HepG2 (cell line): ENCODE results near the gene SPON1. TPM values are rescaled to one million over a fixed set of nuclear protein-coding genes. Genes with fewer than 3 reads are reported as not detected.

Source experiments
- ATAC-seq: fragments of 200-7000 bp; cut with Tn5 transposase; 3 replicates; pipeline ENCODE4 v1.9.1; 2020; ENCODE audit warnings: mild to moderate bottlenecking, moderate library complexity
- BruUV-seq: library from RNA; stranded (reverse); fragments of 400-500 nt; replicated peaks from 2 replicates; lab custom pipeline; 2021; lab: Mats Ljungman, UMichigan
- CTCF ChIA-PET: fragments of 300-600 bp; formaldehyde crosslinking; extraction: SDS; loops from one replicate; lab custom pipeline; 2021; ENCODE audit warnings: low total read pairs, inconsistent platforms, low intra/inter-chr PET ratio; lab: Yijun Ruan, JAX
- POLR2A ChIA-PET: fragments of 350-600 bp; sonication (Branson Sonifier 250); formaldehyde crosslinking; loops from one replicate; lab custom pipeline; 2020; ENCODE audit warnings: antibody characterized with exemption, inconsistent platforms; lab: Yijun Ruan, JAX
- DNase-seq: peaks from one replicate; pipeline ENCODE4 v3.0.0-alpha.2; 2015; ENCODE audit warnings: low spot score
- FAIRE-seq: peaks from 3 replicates; lab custom pipeline; 2011; peaks lifted over from hg19 to GRCh38; lab: Jason Lieb, UNC
- H2AFZ ChIP-seq: one replicate; pipeline ENCODE4 v1.6.1; 2011; ENCODE audit warnings: low read length, inconsistent platforms
- H3K27ac ChIP-seq: fragments of 300-600 bp; 3 replicates; pipeline ENCODE4 v1.8.0; 2011; ENCODE audit warnings: mixed run types, mild to moderate bottlenecking, mixed read lengths, low read length, inconsistent platforms; ENCODE audit not compliant: insufficient read depth; ENCODE audit errors: extremely low read length
- H3K27me3 ChIP-seq, 2 experiments: fragments of 200-600 bp in 1 of 2; 2 replicates in 1 of 2; 3 replicates in 1 of 2; pipeline versions ENCODE4 v1.6.0 to v1.8.0; 2011; ENCODE audit warnings: low read length in 2 of 2, mild to moderate bottlenecking in 2 of 2, moderate library complexity in 2 of 2, inconsistent platforms in 1 of 2; ENCODE audit not compliant: insufficient read depth in 2 of 2, control insufficient read depth in 1 of 2
- H3K36me3 ChIP-seq, 2 experiments: fragments of 200-600 bp in 1 of 2; replicated peaks in 1 of 2; 2 replicates in 1 of 2; 3 replicates in 1 of 2; pipeline versions ENCODE4 v1.5.1 to v1.8.0; 2011; ENCODE audit warnings: low read length in 2 of 2, inconsistent platforms in 1 of 2; ENCODE audit not compliant: insufficient read depth in 2 of 2, control insufficient read depth in 1 of 2
- H3K4me1 ChIP-seq: 2 replicates; pipeline ENCODE4 v1.5.1; 2012; ENCODE audit warnings: low read length, inconsistent platforms; ENCODE audit not compliant: insufficient read depth
- H3K4me2 ChIP-seq: 2 replicates; pipeline ENCODE4 v1.6.0; 2011; ENCODE audit warnings: low read depth, low read length, inconsistent platforms
- H3K4me3 ChIP-seq, 3 experiments: fragments of 200-600 bp in 1 of 3; sonication (generic), shearing (Covaris generic) in 1 of 3; replicated peaks in 1 of 3; 2 replicates each; pipeline ENCODE4 v1.5.1; 2011 to 2016; ENCODE audit warnings: low read length in 3 of 3, inconsistent platforms in 2 of 3, low read depth in 2 of 3, mild to moderate bottlenecking in 2 of 3, control low read depth in 1 of 3, mixed read lengths in 1 of 3; ENCODE audit not compliant: insufficient read depth in 1 of 3
- H3K79me2 ChIP-seq: one replicate; pipeline ENCODE4 v1.6.1; 2011; ENCODE audit warnings: low read length, inconsistent platforms; ENCODE audit not compliant: insufficient read depth
- H3K9ac ChIP-seq: 2 replicates; pipeline ENCODE4 v1.6.0; 2011; ENCODE audit warnings: mild to moderate bottlenecking, low read depth, low read length, inconsistent platforms; ENCODE audit not compliant: insufficient read depth
- H3K9me3 ChIP-seq: 2 replicates; pipeline ENCODE4 v1.5.1; 2012; ENCODE audit warnings: mild to moderate bottlenecking, low read length
- H4K20me1 ChIP-seq: 2 replicates; pipeline ENCODE4 v1.6.0; 2011; ENCODE audit warnings: inconsistent platforms, mild to moderate bottlenecking, low read length, moderate library complexity; ENCODE audit not compliant: insufficient read depth
- CTCF ChIP-seq: sonication (generic); formaldehyde crosslinking; IDR thresholded peaks from 2 replicates; pipeline ENCODE4 v1.5.0; 2020; ENCODE audit warnings: mild to moderate bottlenecking, missing genetic modification reagents, moderate library complexity
- DRAP1 ChIP-seq: IDR thresholded peaks from 2 replicates; pipeline ENCODE4 v1.6.1; 2016; ENCODE audit warnings: missing genetic modification reagents, missing compliant biosample characterization
- GRHL1 ChIP-seq: sonication (generic); formaldehyde crosslinking; conservative IDR thresholded peaks from 2 replicates; pipeline ENCODE4 v1.8.0; 2022; ENCODE audit warnings: missing genetic modification reagents
- HMGXB4 ChIP-seq, 2 experiments: sonication (generic) in 1 of 2; formaldehyde crosslinking in 1 of 2; IDR thresholded peaks; 2 replicates each; pipeline versions ENCODE4 v1.4.0 to v1.6.1; 2018 to 2020; ENCODE audit warnings: missing genetic modification reagents in 2 of 2, borderline replicate concordance in 1 of 2, low read depth in 1 of 2, mild to moderate bottlenecking in 1 of 2, missing biosample characterization in 1 of 2
- LRRFIP1 ChIP-seq: sonication (generic); formaldehyde crosslinking; conservative IDR thresholded peaks from 2 replicates; pipeline ENCODE4 v1.4.0; 2020; ENCODE audit warnings: missing genetic modification reagents
- SMARCC2 ChIP-seq: fragments of 450-650 bp; IDR thresholded peaks from 2 replicates; pipeline ENCODE4 v1.6.1; 2017; ENCODE audit warnings: antibody characterized with exemption, mild to moderate bottlenecking
- SMC3 ChIP-seq: IDR thresholded peaks from 2 replicates; pipeline ENCODE4 v1.6.1; 2011; ENCODE audit warnings: low read length, improper control_type of control experiment
- THYN1 ChIP-seq: sonication (generic); formaldehyde crosslinking; IDR thresholded peaks from 2 replicates; pipeline ENCODE4 v1.8.1; 2023; ENCODE audit warnings: low read depth, mild to moderate bottlenecking, moderate library complexity, missing genetic modification reagents, borderline replicate concordance
- ZBTB2 ChIP-seq: sonication (generic); formaldehyde crosslinking; IDR thresholded peaks from 2 replicates; pipeline ENCODE4 v1.8.0; 2022; ENCODE audit warnings: low read depth, missing genetic modification reagents
- ZNF180 ChIP-seq: sonication (generic); formaldehyde crosslinking; IDR thresholded peaks from 2 replicates; pipeline ENCODE4 v1.4.0; 2020; ENCODE audit warnings: low read depth, missing genetic modification reagents, borderline replicate concordance
- WGBS: methylation state at CpG from one replicate; pipeline ENCODE4 v1.1.6; 2017; ENCODE audit warnings: low lambda C conversion rate; 5-methylcytosine and 5-hydroxymethylcytosine counted together
- in situ Hi-C: cut with HindIII; loops from 2 replicates; pipeline ENCODE4 v1.10.0; 2017; ENCODE audit warnings: low pct_unique_long_range_greater_than_20kb; ENCODE audit not compliant: extremely low pct_ligation_motif_present
- intact Hi-C: fragments of 100-400 bp; cut with micrococcal nuclease; formaldehyde crosslinking; loops from one replicate; pipeline ENCODE4 v1.10.0; 2022; ENCODE audit not compliant: unreplicated experiment
- polyA plus RNA-seq, 8 experiments: library from polyadenylated mRNA; depleted of rRNA in 3 of 8; stranded (reverse) in 7 of 8; unstranded in 1 of 8; fragments of >200 nt; fragmentation: Illumina TruSeq in 4 of 8; extraction: Trizol in 4 of 8; gene quantifications; 2 replicates each; pipeline versions ENCODE4 v1.2.1 to v1.2.3, GENCODE V29; 2011 to 2016; ENCODE audit warnings: low read depth in 4 of 8, missing spikeins in 1 of 8, mixed read lengths in 1 of 8; ENCODE audit not compliant: insufficient read depth in 1 of 8
- total RNA-seq, 5 experiments: library from RNA; depleted of rRNA; stranded (reverse); fragments of >200 nt; fragmentation: Illumina TruSeq; extraction: Trizol; gene quantifications; 2 replicates each; pipeline ENCODE4 v1.2.3, GENCODE V29; 2016; ENCODE audit warnings: low read depth in 1 of 5

The SPON1 gene
- total and polyA plus RNA-seq, 2 of the 13 experiments (the other 11 are each of a cell fraction or from before 2014, with no cell fraction given): not detected

GRCh38 chr11:14308114-14308896, 345.8 kb downstream of the SPON1 start:
- H3K4me1 ChIP-seq: peaks cover 11% of the 10 kb centered on the region
- POLR2A ChIA-PET: no interaction called here
- H3K4me2 ChIP-seq: no peak overlapping the region
- CTCF ChIA-PET: interaction anchor here (0.7 kb wide), 1 partner anchor 111 kb away, joined by 4 read pairs; no protein-coding TSS in a partner anchor
- H3K9me3 ChIP-seq: no peaks in the 10 kb centered on the region
- WGBS: 57% methylated on average over 5 of the region's 5 CpGs
- no peaks in the 10 kb centered on the region for H3K27me3 ChIP-seq
- peaks cover 18% of the 10 kb centered on the region for H3K79me2 ChIP-seq
- ATAC-seq (peak; percentile 88), DNase-seq (peak; percentile 50), FAIRE-seq (no peak)
- H3K36me3 ChIP-seq: no peaks in the 10 kb centered on the region
- TF ChIP-seq HMGXB4 (CRISPR knock-in tag; IDR thresholded peaks at IDR 0.05; ENCODE audit: borderline replicate concordance in 1 of 2, low read depth in 1 of 2) (0 out of 4 replicates have a peak, but pooled peaks of 1 of the 2 experiments have one; percentile 24), SMARCC2 (no peak), GRHL1 (no peak), SMC3 (0 out of 2 replicates have a peak, but pooled peaks have one; percentile 16), DRAP1 (no peak), ZNF180 (no peak), ZBTB2 (CRISPR knock-in tag) (no peak), LRRFIP1 (CRISPR knock-in tag) (no peak), CTCF (peak; percentile 57), THYN1 (CRISPR knock-in tag) (no peak)
- H3K9ac ChIP-seq: no peak overlapping the region
- no peak overlapping the region for H2AFZ ChIP-seq
- in situ Hi-C loops (loop anchor here (10.0 kb wide), 2 partner anchors 106 to 136 kb away; no protein-coding TSS in a partner anchor), intact Hi-C loops (loop anchor here (5.0 kb wide), 1 partner anchor 49 kb away; the partner anchor contains the start of gene RRAS2)
- no TSS peak for BruUV-seq
- H3K27ac ChIP-seq: no peak overlapping the region
- peaks cover 12% of the 10 kb centered on the region for H4K20me1 ChIP-seq
- no peak overlapping the region for H3K4me3 ChIP-seq
